ENCODE measurements around the gene AKAP13. TPM values are rescaled to one million over a fixed set of nuclear protein-coding genes. Genes with fewer than 3 reads are reported as not detected.
A peak's percentile ranks its signal among the peaks of the same experiment; 100 is the strongest.

Gene AKAP13
- total RNA-seq, 1 experiment from 2014 or later, result 47.3 TPM

DNA sequence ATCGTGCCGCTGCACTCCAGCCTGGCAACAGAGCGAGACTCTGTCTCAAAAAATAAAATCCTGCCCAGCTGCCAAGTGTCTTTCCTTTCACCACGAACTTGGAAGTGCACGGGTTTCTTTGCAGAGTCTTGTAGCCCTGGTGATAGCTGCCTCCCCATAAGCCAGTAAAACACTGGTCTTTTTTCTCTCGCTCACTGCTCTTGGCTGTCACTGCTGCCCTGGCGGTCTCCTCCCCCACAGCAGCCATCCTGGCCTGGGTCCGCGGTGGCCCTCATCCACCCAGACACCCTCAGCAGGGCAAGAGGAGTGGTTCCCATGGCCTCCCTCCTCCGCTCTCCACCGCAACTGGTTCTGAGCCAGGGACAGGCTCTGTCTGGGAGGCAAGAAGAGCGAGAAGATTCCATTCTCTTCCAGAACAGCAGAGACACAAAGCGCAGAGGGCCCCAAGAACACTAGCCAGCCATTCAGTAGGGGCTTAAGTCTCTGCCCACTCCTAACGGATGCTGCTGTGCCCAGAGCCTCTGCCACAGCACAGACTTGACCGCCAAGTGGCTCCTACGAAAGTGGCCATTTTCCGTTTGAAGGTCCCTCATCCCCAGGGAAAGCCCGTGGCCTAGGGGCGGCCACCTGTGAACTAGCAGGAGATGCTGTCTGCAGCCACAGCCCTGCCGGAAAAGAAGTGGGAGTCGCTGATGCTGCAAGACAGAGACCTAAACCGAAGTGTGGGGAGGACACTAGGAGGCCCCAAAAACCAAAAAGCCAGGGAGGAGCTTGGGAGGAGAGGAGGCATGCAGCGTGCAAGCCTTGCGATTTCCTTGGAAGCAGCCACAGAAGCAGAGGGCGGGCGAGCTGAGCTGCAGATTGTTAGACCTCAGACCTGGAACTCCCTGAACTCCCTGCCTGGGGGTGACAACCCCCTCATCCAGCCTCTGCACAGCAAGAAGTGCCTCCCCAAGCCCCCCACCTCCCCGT lies 370.2 kb downstream of the AKAP13 start:
- peaks cover 61 to 65% of the 10 kb centered on the region in 2 experiments for H3K4me1 Mint-ChIP-seq
- H3K9me3 Mint-ChIP-seq, result no peaks in the 10 kb centered on the region
- Histone ChIP-seq H3K9me3 (ENCODE audit: control insufficient read depth, low read depth, low read length) (no peaks in the 10 kb centered on the region), H3K4me1 (ENCODE audit: insufficient read depth, low read length) (peaks cover 5% of the 10 kb centered on the region; the same call in 1 of the 2 replicates), H2BK5ac (ENCODE audit: insufficient read length, low read length) (no peak overlapping the region), H3K18ac (ENCODE audit: insufficient read length, low read depth, low read length) (no peak overlapping the region), H3T11ph (ENCODE audit: low read length) (no peak overlapping the region), H2BK120ac (ENCODE audit: low read depth, low read length, poor library complexity, severe bottlenecking) (no peak overlapping the region), H3K4ac (ENCODE audit: low read depth, low read length) (no peak overlapping the region), H3K4me2 (ENCODE audit: insufficient read depth, insufficient read length, low read length) (peak overlapping the region; percentile 57), H3K56ac (ENCODE audit: insufficient read length, low read depth, low read length) (no peak overlapping the region), H2AK5ac (ENCODE audit: insufficient read length, low read length) (no peak overlapping the region), H3K79me1 (ENCODE audit: insufficient read depth, low read depth, low read length, poor library complexity, severe bottlenecking) (no peaks in the 10 kb centered on the region), H3K27ac (ENCODE audit: insufficient read length, low read depth, low read length) (no peak overlapping the region), H3K9ac (ENCODE audit: extremely low read depth, insufficient read length, low read length) (no peak overlapping the region), H3K23me2 (ENCODE audit: insufficient read length, low read depth, low read length, poor library complexity, severe bottlenecking) (peaks cover 4% of the 10 kb centered on the region), H4K20me1 (ENCODE audit: control insufficient read depth, insufficient read depth, insufficient read length) (no peaks in the 10 kb centered on the region), H3K79me2 (ENCODE audit: insufficient read depth, low read length) (no peaks in the 10 kb centered on the region), H2AFZ (ENCODE audit: low read length) (no peak overlapping the region), H2BK12ac (ENCODE audit: insufficient read length, low read depth, low read length) (no peak overlapping the region), H4K91ac (ENCODE audit: insufficient read length, low read depth, low read length) (no peak overlapping the region), H3K14ac (ENCODE audit: insufficient read depth, low read length) (peak overlapping the region; percentile 62; the same call in 1 of the 2 replicates), H2BK20ac (ENCODE audit: low read depth, low read length, poor library complexity, severe bottlenecking) (no peak overlapping the region), H2BK15ac (ENCODE audit: low read depth, low read length) (no peak overlapping the region), H3K23ac (ENCODE audit: insufficient read length, low read depth, low read length) (no peak overlapping the region), H3K27me3 (ENCODE audit: insufficient read depth, low read length) (no peaks in the 10 kb centered on the region), H4K5ac (ENCODE audit: insufficient read length, low read depth, low read length) (no peak overlapping the region), H4K8ac (replicated peaks; ENCODE audit: insufficient read length, low read depth, low read length) (no peak overlapping the region)
- no CpG with 5 or more reads among the region's 27 CpGs for WGBS (ENCODE audit: extremely low coverage, insufficient read length, low lambda C conversion rate)
- peaks cover 13 to 50% (median 40%) of the 10 kb centered on the region in 3 experiments; a peak in 6 of 7 replicates for H3K36me3 Mint-ChIP-seq (ENCODE audit: insufficient read depth in 1 of 3, low read depth in 3 of 3)
- DNase-seq, result peak; percentile 47
- H3K4me3 Mint-ChIP-seq, result peak overlapping the region; percentile 44 to 55; a peak in 4 of 5 replicates
- TF ChIP-seq, protein P1, sequence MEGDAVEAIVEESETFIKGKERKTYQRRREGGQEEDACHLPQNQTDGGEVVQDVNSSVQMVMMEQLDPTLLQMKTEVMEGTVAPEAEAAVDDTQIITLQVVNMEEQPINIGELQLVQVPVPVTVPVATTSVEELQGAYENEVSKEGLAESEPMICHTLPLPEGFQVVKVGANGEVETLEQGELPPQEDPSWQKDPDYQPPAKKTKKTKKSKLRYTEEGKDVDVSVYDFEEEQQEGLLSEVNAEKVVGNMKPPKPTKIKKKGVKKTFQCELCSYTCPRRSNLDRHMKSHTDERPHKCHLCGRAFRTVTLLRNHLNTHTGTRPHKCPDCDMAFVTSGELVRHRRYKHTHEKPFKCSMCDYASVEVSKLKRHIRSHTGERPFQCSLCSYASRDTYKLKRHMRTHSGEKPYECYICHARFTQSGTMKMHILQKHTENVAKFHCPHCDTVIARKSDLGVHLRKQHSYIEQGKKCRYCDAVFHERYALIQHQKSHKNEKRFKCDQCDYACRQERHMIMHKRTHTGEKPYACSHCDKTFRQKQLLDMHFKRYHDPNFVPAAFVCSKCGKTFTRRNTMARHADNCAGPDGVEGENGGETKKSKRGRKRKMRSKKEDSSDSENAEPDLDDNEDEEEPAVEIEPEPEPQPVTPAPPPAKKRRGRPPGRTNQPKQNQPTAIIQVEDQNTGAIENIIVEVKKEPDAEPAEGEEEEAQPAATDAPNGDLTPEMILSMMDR (conservative IDR thresholded peaks at IDR 0.05), result no peak
- H3K27me3 Mint-ChIP-seq (ENCODE audit: low read depth), result no peaks in the 10 kb centered on the region; the same call in 1 of the 2 replicates
- peak overlapping the region; percentile 92 to 97 (median 92) for H3K27ac Mint-ChIP-seq
